Gastrocnemius medialis (tissue), 4 donors: ENCODE measurements around the gene ABTB2. TPM values are rescaled to one million over a fixed set of nuclear protein-coding genes. Genes with fewer than 3 reads are reported as not detected.

Source experiments
- ATAC-seq, 2 donors: fragments of 150-250 bp; one replicate each; pipeline ENCODE4 v1.9.1; 2016
- DNase-seq, 2 donors: peaks; one replicate each; pipeline ENCODE4 v3.0.0-alpha.2; 2019
- H3K27ac ChIP-seq, 4 donors: fragments of 200-600 bp; sonication (generic); 1 replicate in 1 of 4; 2 replicates in 3 of 4; pipeline ENCODE4 v1.5.1; 2016 to 2018; ENCODE audit warnings: mild to moderate bottlenecking in 2 of 4, moderate library complexity in 1 of 4
- H3K27me3 ChIP-seq, 3 donors: fragments of 200-600 bp; sonication (generic) in 2 of 3; 1 replicate in 1 of 3; 2 replicates in 2 of 3; pipeline versions ENCODE4 v1.5.1 to v1.6.0; 2016 to 2019; ENCODE audit warnings: mild to moderate bottlenecking in 1 of 3, moderate library complexity in 1 of 3
- H3K36me3 ChIP-seq, 2 donors: fragments of 200-600 bp; sonication (generic) in 1 of 2; one replicate each; pipeline ENCODE4 v1.5.1; 2017 to 2018
- H3K4me1 ChIP-seq, 2 donors: fragments of 200-600 bp; sonication (generic) in 1 of 2; one replicate each; pipeline ENCODE4 v1.5.1; 2016 to 2017; ENCODE audit warnings: mild to moderate bottlenecking in 2 of 2
- H3K4me3 ChIP-seq, 4 donors: fragments of 200-600 bp; sonication (generic) in 3 of 4; 1 replicate in 1 of 4; 2 replicates in 3 of 4; pipeline ENCODE4 v1.5.1; 2016 to 2019; ENCODE audit warnings: mild to moderate bottlenecking in 2 of 4
- H3K9me3 ChIP-seq, 3 donors: fragments of 200-600 bp; sonication (generic) in 2 of 3; 1 replicate in 1 of 3; 2 replicates in 2 of 3; pipeline ENCODE4 v1.5.1; 2016 to 2019
- POLR2A ChIP-seq, 2 donors: fragments of 450-650 bp; IDR thresholded peaks; one replicate each; pipeline ENCODE4 v1.6.1; 2017; ENCODE audit warnings: antibody characterized with exemption in 2 of 2, mild to moderate bottlenecking in 2 of 2, moderate library complexity in 2 of 2
- in situ Hi-C, 4 donors: fragments of 200-750 bp; cut with MboI; loops; one replicate each; pipeline versions ENCODE4 v1.15.0 to v1.8.0; 2017; ENCODE audit warnings: low sequenced_read_pairs in 4 of 4
- intact Hi-C: fragments of 100-400 bp; cut with DNase I; formaldehyde crosslinking; loops from one replicate; pipeline ENCODE4 v1.15.1; 2023; ENCODE audit warnings: low total_unique reads
- total RNA-seq, 4 donors: library from RNA; depleted of rRNA; stranded (reverse); fragments of >200 nt; gene quantifications; one replicate each; pipeline versions ENCODE4 v1.1.0 to v1.2.3, GENCODE V29; 2016
- TF ChIP-seq, protein P1 (sequence below), 5 experiments: fragments of 450-650 bp in 3 of 5; fragments of 200-600 bp in 2 of 5; sonication (generic) in 2 of 5; IDR thresholded peaks in 4 of 5; conservative IDR thresholded peaks in 1 of 5; 1 replicate in 4 of 5; 2 replicates in 1 of 5; pipeline ENCODE4 v1.5.1; 2016 to 2019; ENCODE audit warnings: antibody characterized with exemption in 5 of 5, mild to moderate bottlenecking in 3 of 5, moderate library complexity in 3 of 5

ABTB2 gene
- total RNA-seq, 4 donors from 2014 or later: 8.8 to 30.7 (median 12.2) TPM

DNA sequence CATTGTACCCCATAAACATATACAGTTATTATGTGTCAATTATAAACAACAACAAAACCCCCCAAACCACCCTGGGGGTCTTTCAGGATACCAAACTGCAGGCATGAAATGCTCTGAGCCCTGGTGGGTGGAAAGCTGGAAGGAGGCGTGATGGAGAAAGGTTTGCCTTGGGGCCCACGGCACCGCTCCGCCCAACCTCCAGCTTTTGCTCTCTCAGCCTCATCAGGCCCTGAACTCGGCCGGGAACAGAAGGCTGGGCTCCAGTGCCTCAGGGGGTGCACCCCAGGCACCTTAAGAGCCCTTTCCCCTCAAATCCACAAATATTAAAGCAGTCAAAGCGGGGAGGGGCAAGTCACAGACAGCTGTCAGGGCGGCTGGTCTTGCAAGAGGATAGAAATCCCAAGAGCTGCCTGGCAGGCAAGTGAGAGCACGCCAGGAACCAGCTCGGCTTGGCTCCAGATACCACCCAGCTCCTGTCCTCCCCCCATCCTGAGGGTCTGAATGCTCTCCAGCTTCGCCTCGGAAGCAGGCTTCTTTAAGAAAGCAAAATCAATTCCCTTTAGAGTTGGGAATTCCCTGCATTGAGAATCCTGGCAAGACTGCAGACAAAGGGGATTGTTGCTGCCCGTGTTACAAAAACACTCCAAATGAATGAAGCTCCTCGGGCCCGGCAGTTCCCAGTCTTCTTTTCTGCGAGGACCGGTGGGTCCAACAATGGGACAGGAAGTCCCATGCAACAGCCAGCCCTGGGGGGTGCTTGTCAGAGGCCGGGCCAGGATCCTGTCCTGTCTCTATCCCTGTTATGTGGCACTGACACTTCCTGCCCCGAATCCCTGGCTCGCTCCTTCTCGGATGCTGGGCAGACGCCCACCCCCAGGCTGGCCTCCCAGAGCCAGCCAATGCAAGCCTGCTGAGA, 171.6 kb downstream of the ABTB2 start:
- Histone ChIP-seq H3K4me3 (no peak overlapping the region), H3K27ac (no peak overlapping the region), H3K27me3 (no peaks in the 10 kb centered on the region), H3K9me3 (no peaks in the 10 kb centered on the region), H3K36me3 (no peaks in the 10 kb centered on the region), H3K4me1 (peaks cover 0 to 12% of the 10 kb centered on the region in 2 donors)
- intact Hi-C loops (no loop called here), in situ Hi-C loops (loop anchor here in 2 of 4 donors (25.0 kb wide), 1 partner anchor 301 kb away; no protein-coding TSS in a partner anchor)
- ATAC-seq: no peak
- DNase-seq: no peak
- TF ChIP-seq, protein P1, sequence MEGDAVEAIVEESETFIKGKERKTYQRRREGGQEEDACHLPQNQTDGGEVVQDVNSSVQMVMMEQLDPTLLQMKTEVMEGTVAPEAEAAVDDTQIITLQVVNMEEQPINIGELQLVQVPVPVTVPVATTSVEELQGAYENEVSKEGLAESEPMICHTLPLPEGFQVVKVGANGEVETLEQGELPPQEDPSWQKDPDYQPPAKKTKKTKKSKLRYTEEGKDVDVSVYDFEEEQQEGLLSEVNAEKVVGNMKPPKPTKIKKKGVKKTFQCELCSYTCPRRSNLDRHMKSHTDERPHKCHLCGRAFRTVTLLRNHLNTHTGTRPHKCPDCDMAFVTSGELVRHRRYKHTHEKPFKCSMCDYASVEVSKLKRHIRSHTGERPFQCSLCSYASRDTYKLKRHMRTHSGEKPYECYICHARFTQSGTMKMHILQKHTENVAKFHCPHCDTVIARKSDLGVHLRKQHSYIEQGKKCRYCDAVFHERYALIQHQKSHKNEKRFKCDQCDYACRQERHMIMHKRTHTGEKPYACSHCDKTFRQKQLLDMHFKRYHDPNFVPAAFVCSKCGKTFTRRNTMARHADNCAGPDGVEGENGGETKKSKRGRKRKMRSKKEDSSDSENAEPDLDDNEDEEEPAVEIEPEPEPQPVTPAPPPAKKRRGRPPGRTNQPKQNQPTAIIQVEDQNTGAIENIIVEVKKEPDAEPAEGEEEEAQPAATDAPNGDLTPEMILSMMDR (IDR thresholded peaks at IDR 0.05 in 4 of 5, conservative IDR thresholded peaks at IDR 0.05 in 1 of 5): no peak

- Histone ChIP-seq H3K27me3 (no peaks in the 10 kb centered on the region), H3K4me3 (no peak overlapping the region), H3K36me3 (no peaks in the 10 kb centered on the region), H3K9me3 (no peaks in the 10 kb centered on the region), H3K4me1 (peaks cover 0 to 12% of the 10 kb centered on the region in 2 donors), H3K27ac (no peak overlapping the region)
- intact Hi-C loops: no loop called here
- in situ Hi-C loops: loop anchor here in 2 of 4 donors (25.0 kb wide), 1 partner anchor 303 kb away; no protein-coding TSS in a partner anchor
- TF ChIP-seq, protein P1 (IDR thresholded peaks at IDR 0.05 in 4 of 5, conservative IDR thresholded peaks at IDR 0.05 in 1 of 5): no peak
- no peak for TF ChIP-seq POLR2A (IDR thresholded peaks at IDR 0.05)
- no peak for ATAC-seq
- DNase-seq: no peak
These were observed 173.2 kb downstream of the ABTB2 start for GRCh38 chr11:34184505-34185015.

DNA sequence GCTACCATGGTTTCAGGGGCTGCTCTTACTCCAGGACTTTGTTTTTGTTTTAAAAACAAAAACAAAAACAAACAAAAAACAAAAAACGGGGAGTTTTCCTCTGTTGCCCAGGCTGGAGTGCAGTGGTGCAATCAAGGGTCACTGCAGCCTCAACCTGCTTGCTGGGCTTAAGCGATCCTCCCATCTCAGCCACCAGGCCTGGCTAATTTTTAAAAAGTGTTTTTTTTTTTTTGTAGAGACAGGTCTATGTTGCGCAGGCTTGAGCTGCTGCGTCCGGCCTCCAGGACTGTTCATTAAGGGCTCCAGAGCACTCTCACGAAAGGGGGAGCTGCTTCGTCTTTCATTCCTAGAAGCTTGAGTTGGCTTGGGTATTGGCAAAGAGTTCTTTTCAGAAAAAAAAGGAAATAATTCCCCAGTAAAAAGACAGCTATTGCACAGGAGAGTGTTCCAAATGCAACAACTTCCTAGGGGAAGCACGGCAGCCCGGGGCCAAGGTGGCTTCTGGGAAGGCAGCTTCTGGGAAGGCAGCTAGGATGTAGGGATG, 173.9 kb downstream of the ABTB2 start:
- Histone ChIP-seq H3K4me3 (no peak overlapping the region), H3K27ac (no peak overlapping the region), H3K9me3 (no peaks in the 10 kb centered on the region), H3K36me3 (no peaks in the 10 kb centered on the region), H3K27me3 (no peaks in the 10 kb centered on the region), H3K4me1 (peaks cover 0 to 12% of the 10 kb centered on the region in 2 donors)
- ATAC-seq: no peak
- in situ Hi-C loops (loop anchor here in 2 of 4 donors (25.0 kb wide), 1 partner anchor 303 kb away; no protein-coding TSS in a partner anchor), intact Hi-C loops (no loop called here)
- DNase-seq: no peak
- TF ChIP-seq, protein P1 (IDR thresholded peaks at IDR 0.05 in 4 of 5, conservative IDR thresholded peaks at IDR 0.05 in 1 of 5): no peak
- no peak for TF ChIP-seq POLR2A (IDR thresholded peaks at IDR 0.05)

GRCh38 chr11:34182921-34183685, 174.7 kb downstream of the ABTB2 start:
- Histone ChIP-seq H3K27ac (no peak overlapping the region), H3K9me3 (no peaks in the 10 kb centered on the region), H3K27me3 (no peaks in the 10 kb centered on the region), H3K4me1 (peaks cover 0 to 12% of the 10 kb centered on the region in 2 donors), H3K36me3 (no peaks in the 10 kb centered on the region), H3K4me3 (no peak overlapping the region)
- TF ChIP-seq, protein P1 (IDR thresholded peaks at IDR 0.05 in 4 of 5, conservative IDR thresholded peaks at IDR 0.05 in 1 of 5): no peak
- TF ChIP-seq POLR2A (IDR thresholded peaks at IDR 0.05): no peak
- in situ Hi-C loops: loop anchor here in 2 of 4 donors (25.0 kb wide), 1 partner anchor 304 kb away; no protein-coding TSS in a partner anchor
- intact Hi-C loops: no loop called here
- DNase-seq: no peak
- ATAC-seq: no peak
